A204.1 (cell line): ENCODE measurements around the gene ARHGAP44.
"Not testable (repeated sequence)": the region's sequence is repeated elsewhere in the genome, so short reads cannot be mapped to it uniquely, and the experiment has no call there.

Experiments used
- FAIRE-seq: peaks from 2 replicates; lab custom pipeline; 2012; peaks lifted over from hg19 to GRCh38; lab: Jason Lieb, UNC

ARHGAP44 gene

GRCh38 chr17:12964162-12964561 lies 174.9 kb downstream of the ARHGAP44 start:
- no peak for FAIRE-seq

- no peak for FAIRE-seq
These were observed 175.5 kb downstream of the ARHGAP44 start for GRCh38 chr17:12964840-12965239.

- no peak for FAIRE-seq
These were observed 176.7 kb downstream of the ARHGAP44 start for GRCh38 chr17:12965988-12966387.

- FAIRE-seq = no peak
These were observed 177.1 kb downstream of the ARHGAP44 start for GRCh38 chr17:12966413-12966812.

GRCh38 chr17:12967962-12968361 lies 178.7 kb downstream of the ARHGAP44 start:
- FAIRE-seq = no peak

GRCh38 chr17:12973496-12974004 lies 184.3 kb downstream of the ARHGAP44 start:
- FAIRE-seq = no peak

GRCh38 chr17:12974005-12974531 lies 184.8 kb downstream of the ARHGAP44 start:
- no peak for FAIRE-seq

GRCh38 chr17:12977008-12977751 lies 187.9 kb downstream of the ARHGAP44 start:
- no peak for FAIRE-seq

GRCh38 chr17:12978787-12979186 lies 189.5 kb downstream of the ARHGAP44 start:
- FAIRE-seq = not testable (repeated sequence)

- no peak for FAIRE-seq
These were observed 189.9 kb downstream of the ARHGAP44 start for GRCh38 chr17:12979246-12979645.

GRCh38 chr17:12979826-12980500 lies 190.7 kb downstream of the ARHGAP44 start:
- no peak for FAIRE-seq

- no peak for FAIRE-seq
These were observed 192.9 kb downstream of the ARHGAP44 start for GRCh38 chr17:12982224-12982623.

GRCh38 chr17:12983991-12984884 lies 194.9 kb downstream of the ARHGAP44 start:
- no peak for FAIRE-seq

GRCh38 chr17:12985431-12986293 lies 196.4 kb downstream of the ARHGAP44 start:
- no peak for FAIRE-seq

- FAIRE-seq = no peak
These were observed 197.8 kb downstream of the ARHGAP44 start for GRCh38 chr17:12987120-12987519.

GRCh38 chr17:12990041-12990808 lies 200.9 kb downstream of the ARHGAP44 start:
- FAIRE-seq = no peak

GRCh38 chr17:12990926-12991325 lies 201.6 kb downstream of the ARHGAP44 start:
- FAIRE-seq = no peak

GRCh38 chr17:12992676-12993075 lies 203.4 kb downstream of the ARHGAP44 start:
- no peak for FAIRE-seq

- no peak for FAIRE-seq
These were observed 204.3 kb downstream of the ARHGAP44 start for GRCh38 chr17:12993631-12994030.

GRCh38 chr17:12994341-12995074 lies 205.2 kb downstream of the ARHGAP44 start:
- no peak for FAIRE-seq
